GM21717 (cell line): ENCODE measurements around the gene MINDY4B.

Source experiments
- ATAC-seq: cut with Tn5 transposase; IDR thresholded peaks from one replicate; pipeline ENCODE4 v1.9.1; 2021; ENCODE audit warnings: mild to moderate bottlenecking, moderate library complexity; ENCODE audit not compliant: unreplicated experiment

Gene MINDY4B

GRCh38 chr3:150905339-150905738 is at the start of gene MINDY4B:
Gene MINDY4B, minus strand, starts transcription at chr3:150905439. Its CDS starts 0 bp downstream, at chr3:150905439.
- ATAC-seq, result no peak

- no peak for ATAC-seq
Measured at GRCh38 chr3:150951923-150952322, 46.7 kb upstream of the MINDY4B start.

- ATAC-seq, result no peak
Measured at GRCh38 chr3:150945226-150946032, 40.2 kb upstream of the MINDY4B start.

- no peak for ATAC-seq
Measured at GRCh38 chr3:150942221-150942620, 37.0 kb upstream of the MINDY4B start.

- peak; percentile 90 for ATAC-seq
Measured at GRCh38 chr3:150936693-150937092, 31.5 kb upstream of the MINDY4B start.

- ATAC-seq, result no peak
Measured at GRCh38 chr3:150933473-150933995, 28.3 kb upstream of the MINDY4B start.

- ATAC-seq, result no peak
Measured at GRCh38 chr3:150931745-150932144, 26.5 kb upstream of the MINDY4B start.

- no peak for ATAC-seq
Measured at GRCh38 chr3:150930839-150931238, 25.6 kb upstream of the MINDY4B start.

- no peak for ATAC-seq
Measured at GRCh38 chr3:150928234-150928633, 23.0 kb upstream of the MINDY4B start.

- no peak for ATAC-seq
Measured at GRCh38 chr3:150926328-150926727, 21.1 kb upstream of the MINDY4B start.

GRCh38 chr3:150925751-150926201 is 20.5 kb upstream of the MINDY4B start:
- peak; percentile 84 for ATAC-seq

GRCh38 chr3:150922611-150923010 is 17.4 kb upstream of the MINDY4B start:
- no peak for ATAC-seq

- ATAC-seq, result no peak
Measured at GRCh38 chr3:150921209-150921608, 16.0 kb upstream of the MINDY4B start.

GRCh38 chr3:150920236-150920635 is 15.0 kb upstream of the MINDY4B start:
- ATAC-seq, result no peak

GRCh38 chr3:150917951-150918350 is 12.7 kb upstream of the MINDY4B start:
- ATAC-seq, result no peak

- peak; percentile 21 for ATAC-seq
Measured at GRCh38 chr3:150913133-150913922, 8.1 kb upstream of the MINDY4B start.

- peak; percentile 84 for ATAC-seq
Measured at GRCh38 chr3:150912501-150912900, 7.3 kb upstream of the MINDY4B start.

- no peak for ATAC-seq
Measured at GRCh38 chr3:150911771-150912170, 6.5 kb upstream of the MINDY4B start.

GRCh38 chr3:150906461-150906860 is 1.2 kb upstream of the MINDY4B start:
- no peak for ATAC-seq

GRCh38 chr3:150905746-150906145 is 507 bp upstream of the MINDY4B start:
- ATAC-seq, result no peak

GRCh38 chr3:150902988-150903387 is 2.3 kb downstream of the MINDY4B start:
- ATAC-seq, result no peak

GRCh38 chr3:150901793-150902192 is 3.4 kb downstream of the MINDY4B start:
- ATAC-seq, result no peak
